Smooth muscle cell of trachea (primary cell): Measurements from ENCODE around the gene DGCR2. TPM values are rescaled to one million over a fixed set of nuclear protein-coding genes. Genes with fewer than 3 reads are reported as not detected.

Source experiments
- total RNA-seq: library from RNA; depleted of rRNA; stranded (reverse); fragments of >200 nt; gene quantifications from 2 replicates; pipeline ENCODE4 v1.2.1, GENCODE V29; 2014

The DGCR2 gene, protein sequence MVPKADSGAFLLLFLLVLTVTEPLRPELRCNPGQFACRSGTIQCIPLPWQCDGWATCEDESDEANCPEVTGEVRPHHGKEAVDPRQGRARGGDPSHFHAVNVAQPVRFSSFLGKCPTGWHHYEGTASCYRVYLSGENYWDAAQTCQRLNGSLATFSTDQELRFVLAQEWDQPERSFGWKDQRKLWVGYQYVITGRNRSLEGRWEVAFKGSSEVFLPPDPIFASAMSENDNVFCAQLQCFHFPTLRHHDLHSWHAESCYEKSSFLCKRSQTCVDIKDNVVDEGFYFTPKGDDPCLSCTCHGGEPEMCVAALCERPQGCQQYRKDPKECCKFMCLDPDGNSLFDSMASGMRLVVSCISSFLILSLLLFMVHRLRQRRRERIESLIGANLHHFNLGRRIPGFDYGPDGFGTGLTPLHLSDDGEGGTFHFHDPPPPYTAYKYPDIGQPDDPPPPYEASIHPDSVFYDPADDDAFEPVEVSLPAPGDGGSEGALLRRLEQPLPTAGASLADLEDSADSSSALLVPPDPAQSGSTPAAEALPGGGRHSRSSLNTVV
- 50.3 and 62.4 TPM in 2 replicates for total RNA-seq

GRCh38 chr22:19122143-19122751 is at the start of gene DGCR2:
DGCR2 (minus strand) TSS chr22:19122412; CDS start chr22:19122206, 206 bp downstream.

DNA sequence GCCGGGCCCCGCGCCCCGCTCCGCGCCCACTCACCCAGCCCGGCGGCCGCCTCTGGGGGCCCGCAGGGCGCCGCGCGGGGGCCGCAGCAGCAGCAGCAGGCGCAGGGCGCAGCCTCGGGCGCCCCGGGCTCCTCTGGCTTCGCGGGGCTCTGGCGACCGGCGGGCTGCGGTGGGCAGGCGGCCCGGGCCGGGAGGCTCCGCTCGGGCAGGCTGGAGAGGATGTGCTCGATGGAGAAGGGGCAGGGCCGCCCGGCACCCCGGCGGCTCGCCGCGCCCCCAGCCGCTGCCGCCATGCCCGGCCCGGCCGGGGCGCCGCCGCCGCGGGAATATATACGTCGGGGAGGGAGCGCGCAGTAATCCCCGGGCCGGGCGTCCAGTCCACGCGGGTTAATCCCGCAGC is 27.8 kb upstream of the DGCR2 start, which contains the start of gene GSC2:
TSS of gene GSC2 (minus strand) at position 302 of the 400 bp plus-strand sequence. CDS start at position 293, 9 bp downstream.

DNA sequence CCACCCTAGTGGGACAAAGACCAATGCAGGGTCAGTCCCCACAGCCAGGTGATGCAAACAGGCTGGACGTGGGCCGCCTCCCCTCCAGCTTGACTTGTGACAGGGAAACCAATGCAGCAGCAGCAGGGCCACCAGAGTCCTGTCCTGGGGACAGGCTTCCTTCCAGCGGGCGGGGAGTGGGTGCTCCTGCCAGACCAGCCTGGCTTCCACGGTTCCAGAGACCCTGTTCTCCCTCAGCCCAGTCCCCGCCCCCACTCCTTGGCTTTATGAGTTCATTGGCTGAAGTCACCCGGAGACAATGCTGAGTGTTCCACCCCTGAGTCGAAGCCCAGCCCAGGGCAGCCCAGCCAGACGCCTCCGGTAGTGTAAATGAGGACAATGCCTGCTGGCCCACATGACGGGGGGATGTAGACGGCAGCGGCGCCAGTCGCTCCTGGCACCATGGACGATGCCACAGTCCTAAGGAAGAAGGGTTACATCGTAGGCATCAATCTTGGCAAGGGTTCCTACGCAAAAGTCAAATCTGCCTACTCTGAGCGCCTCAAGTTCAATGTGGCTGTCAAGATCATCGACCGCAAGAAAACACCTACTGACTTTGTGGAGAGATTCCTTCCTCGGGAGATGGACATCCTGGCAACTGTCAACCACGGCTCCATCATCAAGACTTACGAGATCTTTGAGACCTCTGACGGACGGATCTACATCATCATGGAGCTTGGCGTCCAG is 8.9 kb upstream of the DGCR2 start, which contains the start of gene TSSK2:
TSS of gene TSSK2 (plus strand) at position 350 of the 726 bp plus-strand sequence. CDS start at position 442, 92 bp downstream.

Other genes starting within 250 kb of the DGCR2 start
- 0.15 and 1.5 TPM in 2 replicates for gene DGCR6, start 216.1 kb downstream of the DGCR2 start, total RNA-seq
- 0.17 TPM in 1 of 2 replicates, not detected in the other for gene PRODH, start 186.1 kb downstream of the DGCR2 start, total RNA-seq
- not detected in 2 replicates for gene TSSK2, start 8.9 kb upstream of the DGCR2 start, total RNA-seq
- 10.0 and 11.4 TPM in 2 replicates for gene ESS2, start 22.2 kb upstream of the DGCR2 start, total RNA-seq
- not detected in 2 replicates for gene GSC2, start 27.9 kb upstream of the DGCR2 start, total RNA-seq
- 153 and 179 TPM in 2 replicates for gene SLC25A1, start 56.3 kb upstream of the DGCR2 start, total RNA-seq
- gene CLTCL1, start 169.3 kb upstream of the DGCR2 start, total RNA-seq = 9.1 and 9.6 TPM in 2 replicates